GM10266 (cell line): ENCODE data around the gene BMP2K.
A peak's percentile ranks its signal among the peaks of the same experiment; 100 is the strongest.

ENCODE experiments used
- DNase-seq: peaks from one replicate; pipeline ENCODE4 v3.0.0; 2012; ENCODE audit errors: extremely low spot score
- CTCF ChIP-seq: IDR thresholded peaks from 2 replicates; pipeline ENCODE4 v1.5.1; 2012; ENCODE audit warnings: mild to moderate bottlenecking, low read depth; ENCODE audit not compliant: control insufficient read depth, insufficient read depth; ENCODE audit errors: missing control alignments

Gene BMP2K

GRCh38 chr4:78937837-78938236, 161.7 kb downstream of the BMP2K start:
- TF ChIP-seq CTCF: no peak
- DNase-seq: no peak

GRCh38 chr4:78938474-78938867, 162.3 kb downstream of the BMP2K start:
- no peak for DNase-seq
- TF ChIP-seq CTCF: no peak

- peak; percentile 93 for DNase-seq
- no peak for TF ChIP-seq CTCF
These were observed 162.9 kb downstream of the BMP2K start, which contains the start of gene PAQR3 for GRCh38 chr4:78938868-78939666. PAQR3 (minus strand) TSS chr4:78939438; CDS start chr4:78939224, 214 bp downstream.

GRCh38 chr4:78939667-78940008, 163.5 kb downstream of the BMP2K start:
- no peak for TF ChIP-seq CTCF
- no peak for DNase-seq

- TF ChIP-seq CTCF: no peak
- peak; percentile 26 for DNase-seq
These were observed 164.6 kb downstream of the BMP2K start for GRCh38 chr4:78940752-78941151.

GRCh38 chr4:78944381-78944780, 168.2 kb downstream of the BMP2K start:
- no peak for TF ChIP-seq CTCF
- no peak for DNase-seq

- no peak for TF ChIP-seq CTCF
- DNase-seq: no peak
These were observed 169.6 kb downstream of the BMP2K start for GRCh38 chr4:78945651-78946179.
